ENCODE measurements around the gene RMDN2. TPM values are rescaled to one million over a fixed set of nuclear protein-coding genes. Genes with fewer than 3 reads are reported as not detected.

RMDN2 gene
- total and polyA plus RNA-seq, 10 of the 15 experiments (the other 5 are each of a cell fraction or from before 2014, with no cell fraction given): 2.6 to 12.4 (median 9.2) TPM

DNA sequence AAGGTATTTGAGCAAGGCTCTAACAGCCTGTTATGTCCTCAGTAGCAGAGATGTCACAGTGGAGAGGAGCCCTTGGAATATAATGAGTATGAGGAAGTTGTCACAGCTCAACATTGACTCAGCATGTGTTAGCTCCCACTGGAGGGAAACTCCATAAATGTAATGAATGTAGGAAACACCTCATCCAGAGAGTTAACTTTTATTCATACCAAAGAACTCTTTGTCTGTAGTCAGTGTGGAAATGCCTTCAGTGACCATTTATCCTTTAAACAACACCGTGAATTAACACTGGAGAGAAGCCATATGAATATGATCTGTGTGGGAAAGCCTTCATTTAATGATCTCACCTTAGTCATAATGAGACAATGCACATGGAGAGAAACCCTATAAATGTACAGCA lies 91.1 kb downstream of the RMDN2 start:
- ATAC-seq: no peak
- H4K20me1 ChIP-seq (ENCODE audit: control insufficient read depth, insufficient read depth): no peaks in the 10 kb centered on the region
- no peak for FAIRE-seq
- no peak overlapping the region for H2AFZ ChIP-seq (ENCODE audit: control insufficient read depth, low read depth, low read length)
- no peaks in the 10 kb centered on the region; the same call in 2 of the 3 replicates for H3K9me3 ChIP-seq (replicated peaks; ENCODE audit: control insufficient read depth, insufficient read depth, low read length)
- DNase-seq (ENCODE audit: low read depth, low spot score): no peak
- BruUV-seq (replicated peaks): no TSS peak
- no peak overlapping the region for H3K27ac ChIP-seq (ENCODE audit: control insufficient read depth, insufficient read depth)
- CTCF ChIA-PET: interaction anchor here (0.6 to 0.8 kb wide), 2 partner anchors 202 to 259 kb away, joined by 3 read pairs; no protein-coding TSS in a partner anchor
- H3K36me3 ChIP-seq (ENCODE audit: control insufficient read depth in 2 of 2, insufficient read depth in 2 of 2, low read length in 1 of 2): no peaks in the 10 kb centered on the region
- RAD21 ChIA-PET (ENCODE audit: unreplicated experiment): interaction anchor here (1.8 kb wide), 1 partner anchor 21 kb away, joined by 4 read pairs; no protein-coding TSS in a partner anchor
- intact Hi-C loops (cut with micrococcal nuclease; ENCODE audit: unreplicated experiment): no loop called here
- POLR2A ChIA-PET: no interaction called here
- H3K9ac ChIP-seq (ENCODE audit: control insufficient read depth, insufficient read depth, low read length): no peak overlapping the region
- no peak overlapping the region for H3K4me3 ChIP-seq
- 0% methylated on average over 1 of the region's 1 CpG for WGBS (ENCODE audit: insufficient coverage, insufficient replicate concordance, low lambda C conversion rate, missing lambda C conversion rate)
- no peaks in the 10 kb centered on the region for H3K4me1 ChIP-seq (ENCODE audit: control insufficient read depth, insufficient read depth, low read length)
- no peaks in the 10 kb centered on the region for H3K27me3 ChIP-seq (replicated peaks in 1 of 2; ENCODE audit: control insufficient read depth in 2 of 2, insufficient read depth in 2 of 2, low read length in 1 of 2)
- H3K4me2 ChIP-seq (ENCODE audit: control insufficient read depth, insufficient read depth): no peak overlapping the region
- in situ Hi-C loops (cut with MboI): no loop called here
- no peaks in the 10 kb centered on the region for H3K79me2 ChIP-seq (ENCODE audit: control insufficient read depth, insufficient read depth, low read length)
- SMC1A ChIA-PET (ENCODE audit: uncharacterized antibody, unreplicated experiment): interaction anchor here (0.6 to 1.1 kb wide), 3 partner anchors 12 to 1376 kb away, joined by 3 read pairs; no protein-coding TSS in a partner anchor
- TF ChIP-seq ATF3 (IDR thresholded peaks at IDR 0.05; ENCODE audit: borderline replicate concordance, extremely low read depth, low read depth, low read length) (no peak), PML (IDR thresholded peaks at IDR 0.05; ENCODE audit: low read length) (no peak), SREBF2 (IDR thresholded peaks at IDR 0.05; ENCODE audit: low read length) (no peak), DPF2 (IDR thresholded peaks at IDR 0.05) (no peak), TCF3 (IDR thresholded peaks at IDR 0.05; ENCODE audit: borderline replicate concordance, insufficient read depth, low read depth, low read length) (no peak), GATAD2B (conservative IDR thresholded peaks at IDR 0.05; ENCODE audit: low read depth) (no peak), E2F8 (IDR thresholded peaks at IDR 0.05; ENCODE audit: low read depth, partially characterized antibody) (no peak), HCFC1 (IDR thresholded peaks at IDR 0.05; ENCODE audit: low read length) (no peak), BMI1 (IDR thresholded peaks at IDR 0.05; ENCODE audit: borderline replicate concordance) (no peak), POU2F2 (IDR thresholded peaks at IDR 0.05; ENCODE audit: borderline replicate concordance, low read depth, low read length) (no peak), TCF12 (IDR thresholded peaks at IDR 0.05; ENCODE audit: low read depth, low read length) (no peak), RAD21 (IDR thresholded peaks at IDR 0.05; ENCODE audit: insufficient read depth, low read depth, low read length) (no peak), GABPA (IDR thresholded peaks at IDR 0.05; ENCODE audit: low read depth) (no peak), NFYA (IDR thresholded peaks at IDR 0.05; ENCODE audit: borderline replicate concordance, low read depth, low read length) (no peak), IKZF2 (IDR thresholded peaks at IDR 0.05) (no peak), ZNF274 (IDR thresholded peaks at IDR 0.05; ENCODE audit: insufficient read depth, insufficient read length) (no peak)
- TF ChIP-seq, protein P1, sequence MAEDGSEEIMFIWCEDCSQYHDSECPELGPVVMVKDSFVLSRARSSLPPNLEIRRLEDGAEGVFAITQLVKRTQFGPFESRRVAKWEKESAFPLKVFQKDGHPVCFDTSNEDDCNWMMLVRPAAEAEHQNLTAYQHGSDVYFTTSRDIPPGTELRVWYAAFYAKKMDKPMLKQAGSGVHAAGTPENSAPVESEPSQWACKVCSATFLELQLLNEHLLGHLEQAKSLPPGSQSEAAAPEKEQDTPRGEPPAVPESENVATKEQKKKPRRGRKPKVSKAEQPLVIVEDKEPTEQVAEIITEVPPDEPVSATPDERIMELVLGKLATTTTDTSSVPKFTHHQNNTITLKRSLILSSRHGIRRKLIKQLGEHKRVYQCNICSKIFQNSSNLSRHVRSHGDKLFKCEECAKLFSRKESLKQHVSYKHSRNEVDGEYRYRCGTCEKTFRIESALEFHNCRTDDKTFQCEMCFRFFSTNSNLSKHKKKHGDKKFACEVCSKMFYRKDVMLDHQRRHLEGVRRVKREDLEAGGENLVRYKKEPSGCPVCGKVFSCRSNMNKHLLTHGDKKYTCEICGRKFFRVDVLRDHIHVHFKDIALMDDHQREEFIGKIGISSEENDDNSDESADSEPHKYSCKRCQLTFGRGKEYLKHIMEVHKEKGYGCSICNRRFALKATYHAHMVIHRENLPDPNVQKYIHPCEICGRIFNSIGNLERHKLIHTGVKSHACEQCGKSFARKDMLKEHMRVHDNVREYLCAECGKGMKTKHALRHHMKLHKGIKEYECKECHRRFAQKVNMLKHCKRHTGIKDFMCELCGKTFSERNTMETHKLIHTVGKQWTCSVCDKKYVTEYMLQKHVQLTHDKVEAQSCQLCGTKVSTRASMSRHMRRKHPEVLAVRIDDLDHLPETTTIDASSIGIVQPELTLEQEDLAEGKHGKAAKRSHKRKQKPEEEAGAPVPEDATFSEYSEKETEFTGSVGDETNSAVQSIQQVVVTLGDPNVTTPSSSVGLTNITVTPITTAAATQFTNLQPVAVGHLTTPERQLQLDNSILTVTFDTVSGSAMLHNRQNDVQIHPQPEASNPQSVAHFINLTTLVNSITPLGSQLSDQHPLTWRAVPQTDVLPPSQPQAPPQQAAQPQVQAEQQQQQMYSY (CRISPR knock-in tag; IDR thresholded peaks at IDR 0.05): no peak
